Fibroblast of the aortic adventitia (primary cell): ENCODE data around the gene DKK1. TPM values are rescaled to one million over a fixed set of nuclear protein-coding genes. Genes with fewer than 3 reads are reported as not detected.

Experiments
- DNase-seq: peaks from one replicate; pipeline ENCODE4 v3.0.0-alpha.2; 2010; ENCODE audit warnings: low read depth
- H3K4me3 ChIP-seq: 2 replicates; pipeline ENCODE4 v1.5.1; 2011; ENCODE audit warnings: low read depth, mild to moderate bottlenecking, control low read depth, low read length, moderate library complexity
- total RNA-seq: library from RNA; depleted of rRNA; stranded (reverse); fragments of >200 nt; gene quantifications from 2 replicates; pipeline ENCODE4 v1.2.3, GENCODE V29; 2012; ENCODE audit warnings: low replicate concordance
- TF ChIP-seq, protein P1 (sequence below): IDR thresholded peaks from 2 replicates; pipeline ENCODE4 v1.5.1; 2011; ENCODE audit warnings: mild to moderate bottlenecking, low read length, control low read depth, inconsistent platforms; ENCODE audit not compliant: insufficient read depth

Gene DKK1, protein sequence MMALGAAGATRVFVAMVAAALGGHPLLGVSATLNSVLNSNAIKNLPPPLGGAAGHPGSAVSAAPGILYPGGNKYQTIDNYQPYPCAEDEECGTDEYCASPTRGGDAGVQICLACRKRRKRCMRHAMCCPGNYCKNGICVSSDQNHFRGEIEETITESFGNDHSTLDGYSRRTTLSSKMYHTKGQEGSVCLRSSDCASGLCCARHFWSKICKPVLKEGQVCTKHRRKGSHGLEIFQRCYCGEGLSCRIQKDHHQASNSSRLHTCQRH
- 51.7 and 123 TPM in 2 replicates for total RNA-seq

DNA sequence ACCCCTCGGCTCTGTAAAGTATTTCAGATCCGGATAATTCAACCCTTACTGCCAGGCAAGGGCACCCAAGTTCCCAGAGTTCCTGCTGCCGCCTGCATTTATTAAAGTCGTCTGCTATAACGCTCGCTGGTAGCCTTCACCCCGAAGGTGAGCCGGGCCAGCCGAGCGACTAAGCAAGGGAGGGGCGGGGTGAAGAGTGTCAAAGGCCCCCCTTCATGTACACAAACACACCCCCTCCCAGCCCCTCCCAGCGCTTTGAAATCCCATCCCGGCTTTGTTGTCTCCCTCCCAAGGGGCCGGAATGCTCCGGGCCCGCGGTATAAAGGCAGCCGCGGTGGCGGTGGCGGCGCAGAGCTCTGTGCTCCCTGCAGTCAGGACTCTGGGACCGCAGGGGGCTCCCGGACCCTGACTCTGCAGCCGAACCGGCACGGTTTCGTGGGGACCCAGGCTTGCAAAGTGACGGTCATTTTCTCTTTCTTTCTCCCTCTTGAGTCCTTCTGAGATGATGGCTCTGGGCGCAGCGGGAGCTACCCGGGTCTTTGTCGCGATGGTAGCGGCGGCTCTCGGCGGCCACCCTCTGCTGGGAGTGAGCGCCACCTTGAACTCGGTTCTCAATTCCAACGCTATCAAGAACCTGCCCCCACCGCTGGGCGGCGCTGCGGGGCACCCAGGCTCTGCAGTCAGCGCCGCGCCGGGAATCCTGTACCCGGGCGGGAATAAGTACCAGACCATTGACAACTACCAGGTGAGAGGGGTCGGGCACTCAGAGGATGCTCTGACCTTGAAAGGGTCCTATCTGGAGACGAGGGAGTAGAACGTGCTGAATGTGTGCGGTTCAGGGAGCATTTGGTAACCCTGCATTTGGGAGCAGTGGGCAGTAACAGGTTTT, at the start of gene DKK1:
Gene DKK1, plus strand, starts transcription at position 349 of the 889 bp plus-strand sequence. Its CDS starts 154 bp downstream, at position 503.
- peak within 1 kb of the TSS; percentile 98 for H3K4me3 ChIP-seq
- TF ChIP-seq, protein P1, sequence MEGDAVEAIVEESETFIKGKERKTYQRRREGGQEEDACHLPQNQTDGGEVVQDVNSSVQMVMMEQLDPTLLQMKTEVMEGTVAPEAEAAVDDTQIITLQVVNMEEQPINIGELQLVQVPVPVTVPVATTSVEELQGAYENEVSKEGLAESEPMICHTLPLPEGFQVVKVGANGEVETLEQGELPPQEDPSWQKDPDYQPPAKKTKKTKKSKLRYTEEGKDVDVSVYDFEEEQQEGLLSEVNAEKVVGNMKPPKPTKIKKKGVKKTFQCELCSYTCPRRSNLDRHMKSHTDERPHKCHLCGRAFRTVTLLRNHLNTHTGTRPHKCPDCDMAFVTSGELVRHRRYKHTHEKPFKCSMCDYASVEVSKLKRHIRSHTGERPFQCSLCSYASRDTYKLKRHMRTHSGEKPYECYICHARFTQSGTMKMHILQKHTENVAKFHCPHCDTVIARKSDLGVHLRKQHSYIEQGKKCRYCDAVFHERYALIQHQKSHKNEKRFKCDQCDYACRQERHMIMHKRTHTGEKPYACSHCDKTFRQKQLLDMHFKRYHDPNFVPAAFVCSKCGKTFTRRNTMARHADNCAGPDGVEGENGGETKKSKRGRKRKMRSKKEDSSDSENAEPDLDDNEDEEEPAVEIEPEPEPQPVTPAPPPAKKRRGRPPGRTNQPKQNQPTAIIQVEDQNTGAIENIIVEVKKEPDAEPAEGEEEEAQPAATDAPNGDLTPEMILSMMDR, result peak; percentile 92
- peak; percentile 80 for DNase-seq

DNA sequence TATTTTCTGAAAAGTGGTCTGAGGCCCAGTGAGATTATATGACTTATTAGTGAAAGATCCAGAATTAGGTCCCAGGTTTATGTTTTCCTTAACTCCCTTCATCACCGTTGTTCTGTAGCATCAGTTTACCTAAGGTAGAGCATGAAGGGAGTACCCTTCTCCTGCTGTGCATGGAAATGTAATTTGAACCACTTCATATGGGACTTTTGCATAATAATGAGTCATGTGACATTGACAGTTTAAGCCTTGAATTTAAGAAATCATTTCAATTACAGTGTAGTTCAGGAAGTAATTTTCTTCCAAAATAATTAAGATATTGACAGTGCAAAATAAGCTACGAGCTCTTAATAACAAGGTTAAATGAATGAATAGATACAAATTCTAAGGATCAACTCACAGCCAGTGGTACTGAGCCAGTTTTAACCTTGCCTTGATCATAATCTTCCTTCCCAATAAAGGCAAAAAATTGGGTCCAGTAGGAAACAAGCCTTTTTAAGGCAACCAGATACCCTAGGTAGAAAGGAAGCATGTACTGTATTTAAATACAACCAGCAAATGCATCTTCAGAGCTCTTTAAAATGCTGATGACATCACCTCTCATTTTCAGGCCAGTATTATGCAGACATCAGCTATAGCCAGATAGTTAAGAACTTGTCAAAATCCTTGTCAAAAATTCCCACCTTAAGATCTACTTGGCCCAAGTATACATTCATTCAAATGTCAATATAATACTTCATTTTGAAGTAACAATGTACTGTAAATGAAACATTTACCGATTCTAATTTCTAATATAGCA, 48.8 kb upstream of the DKK1 start:
- H3K4me3 ChIP-seq, result no peak overlapping the region
- no peak for DNase-seq
- TF ChIP-seq, protein P1, result no peak

DNA sequence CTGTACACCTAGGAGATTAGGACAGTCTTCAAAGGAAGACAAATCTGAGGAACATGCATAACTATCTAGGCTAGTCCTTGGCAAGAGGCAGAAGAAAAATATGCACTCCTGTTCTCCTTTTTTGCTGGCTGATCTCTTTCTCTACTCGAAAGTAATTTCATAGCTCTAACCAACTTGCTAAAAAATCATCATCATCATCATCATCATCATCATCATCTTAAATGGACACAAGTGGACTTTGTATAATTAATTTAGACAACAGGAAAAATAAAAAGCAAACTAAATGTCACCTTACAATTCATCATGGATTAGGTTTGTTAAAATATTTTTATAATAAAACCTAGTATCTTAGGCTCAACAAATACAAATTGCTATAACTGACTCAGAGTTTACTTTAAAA, 47.2 kb upstream of the DKK1 start:
- H3K4me3 ChIP-seq, result no peak overlapping the region
- no peak for DNase-seq
- TF ChIP-seq, protein P1, result no peak

DNA sequence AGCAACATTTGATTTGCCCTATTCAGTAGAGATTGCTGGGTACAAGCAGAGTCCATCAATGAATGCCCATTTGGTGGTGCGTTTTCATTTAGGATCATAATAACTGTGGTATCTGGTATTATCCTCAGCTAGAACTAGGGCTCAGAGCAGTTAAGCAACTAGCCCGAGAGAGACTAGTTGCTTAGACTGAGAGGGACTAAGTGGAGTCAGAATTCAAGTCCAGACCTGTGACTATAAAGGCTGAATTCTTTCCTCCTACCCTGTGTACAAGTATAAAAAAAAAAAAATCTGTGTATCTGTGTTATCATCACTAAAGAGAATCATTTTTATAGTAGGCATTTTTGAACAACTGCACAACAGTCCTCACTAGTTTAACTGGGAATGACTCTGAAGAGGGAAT, 45.3 kb upstream of the DKK1 start:
- TF ChIP-seq, protein P1, result no peak
- no peak for DNase-seq
- no peak overlapping the region for H3K4me3 ChIP-seq

DNA sequence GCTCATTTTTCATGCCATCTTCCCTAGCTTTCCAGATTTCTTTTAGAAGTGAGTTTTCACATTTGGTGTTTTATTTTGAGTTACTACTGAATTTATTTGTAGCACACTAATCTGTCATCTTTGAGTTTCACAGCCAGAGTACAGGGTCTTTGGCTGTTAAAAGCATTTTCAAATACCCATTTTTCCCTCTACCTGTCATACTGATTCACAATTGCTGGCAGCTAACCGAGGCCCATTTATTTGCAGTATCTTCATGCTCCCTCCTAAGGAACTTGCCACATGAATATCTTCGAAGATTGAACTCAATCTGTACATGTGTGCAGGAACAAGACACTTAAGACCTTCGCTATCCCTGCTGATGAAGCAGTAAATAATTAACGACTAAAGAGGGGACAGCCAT, 44.8 kb upstream of the DKK1 start:
- no peak for DNase-seq
- H3K4me3 ChIP-seq, result no peak overlapping the region
- TF ChIP-seq, protein P1, result no peak

DNA sequence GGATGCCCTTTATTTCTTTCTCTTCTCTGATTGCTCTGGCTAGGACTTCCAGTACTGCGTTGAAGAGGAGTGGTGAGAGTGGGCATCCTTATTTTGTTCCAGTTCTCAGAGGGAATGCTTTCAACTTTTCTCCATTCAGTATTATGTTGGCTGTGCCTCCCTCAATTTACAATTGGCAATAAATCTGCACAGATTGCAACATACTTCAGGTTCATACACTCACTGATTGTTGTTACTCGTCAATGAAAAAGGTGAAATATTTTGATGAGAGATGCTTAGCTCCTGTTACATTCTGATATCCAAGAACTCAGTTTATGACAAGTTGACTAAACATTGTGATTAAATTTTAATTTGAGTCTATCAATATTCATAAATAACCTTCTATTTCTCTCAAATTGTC, 37.9 kb upstream of the DKK1 start:
- H3K4me3 ChIP-seq, result no peak overlapping the region

More for the DNA sequence above, 37.9 kb upstream of the DKK1 start:
- TF ChIP-seq, protein P1, result no peak
- no peak for DNase-seq
